ENCODE measurements around the gene RCAN3.

Gene RCAN3

DNA sequence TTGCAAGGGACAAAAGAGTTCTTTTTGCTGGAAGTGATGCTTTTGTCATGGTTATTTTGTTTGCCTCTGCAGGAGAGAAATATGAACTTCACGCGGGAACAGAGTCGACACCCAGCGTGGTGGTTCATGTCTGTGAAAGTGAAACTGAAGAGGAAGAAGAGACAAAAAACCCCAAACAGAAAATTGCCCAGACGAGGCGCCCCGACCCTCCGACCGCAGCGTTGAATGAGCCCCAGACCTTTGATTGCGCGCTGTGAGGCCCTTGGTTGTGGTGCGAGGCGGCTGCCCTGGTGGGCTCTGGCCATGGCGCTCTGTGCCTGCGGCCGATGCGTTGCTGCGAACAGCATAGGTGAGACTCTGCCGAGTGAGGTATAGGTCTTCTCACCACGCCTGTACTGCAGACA, 32.4 kb downstream of the RCAN3 start:
- TF ChIP-seq PPARA (CRISPR knock-in tag; IDR thresholded peaks at IDR 0.05; ENCODE audit: borderline replicate concordance) (no peak), ESRRG (CRISPR knock-in tag; IDR thresholded peaks at IDR 0.05) (no peak), RARB (CRISPR knock-in tag; IDR thresholded peaks at IDR 0.05) (no peak), OSR1 (CRISPR knock-in tag; IDR thresholded peaks at IDR 0.05) (no peak)
- no peak for ATAC-seq

DNA sequence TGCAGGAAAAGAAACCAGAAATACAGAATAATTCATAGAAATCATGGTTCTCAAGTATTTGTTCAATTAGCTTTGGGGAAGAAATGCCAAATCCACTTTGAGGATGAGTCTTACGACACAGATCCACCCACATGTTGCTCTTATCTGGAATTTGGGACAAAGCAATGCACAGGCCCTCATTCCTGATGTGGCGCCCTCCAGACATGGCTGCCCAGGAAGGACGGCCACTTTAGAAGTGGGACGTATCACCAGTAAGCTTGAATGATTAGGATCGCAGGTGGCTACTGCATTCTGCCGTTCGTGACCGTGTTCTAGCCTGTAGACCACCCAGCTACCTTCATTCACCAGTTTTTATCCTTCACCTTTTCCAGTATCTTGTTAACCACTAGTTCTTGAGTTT, 33.1 kb downstream of the RCAN3 start:
- TF ChIP-seq ARNTL (CRISPR knock-in tag; IDR thresholded peaks at IDR 0.05; ENCODE audit: borderline replicate concordance, low read depth) (no peak), ISL1 (CRISPR knock-in tag; IDR thresholded peaks at IDR 0.05) (no peak), OSR1 (CRISPR knock-in tag; IDR thresholded peaks at IDR 0.05) (no peak), ZFP30 (CRISPR knock-in tag; IDR thresholded peaks at IDR 0.05) (no peak), GLIS3 (CRISPR knock-in tag; IDR thresholded peaks at IDR 0.05) (no peak)
- TF ChIP-seq, protein P1, sequence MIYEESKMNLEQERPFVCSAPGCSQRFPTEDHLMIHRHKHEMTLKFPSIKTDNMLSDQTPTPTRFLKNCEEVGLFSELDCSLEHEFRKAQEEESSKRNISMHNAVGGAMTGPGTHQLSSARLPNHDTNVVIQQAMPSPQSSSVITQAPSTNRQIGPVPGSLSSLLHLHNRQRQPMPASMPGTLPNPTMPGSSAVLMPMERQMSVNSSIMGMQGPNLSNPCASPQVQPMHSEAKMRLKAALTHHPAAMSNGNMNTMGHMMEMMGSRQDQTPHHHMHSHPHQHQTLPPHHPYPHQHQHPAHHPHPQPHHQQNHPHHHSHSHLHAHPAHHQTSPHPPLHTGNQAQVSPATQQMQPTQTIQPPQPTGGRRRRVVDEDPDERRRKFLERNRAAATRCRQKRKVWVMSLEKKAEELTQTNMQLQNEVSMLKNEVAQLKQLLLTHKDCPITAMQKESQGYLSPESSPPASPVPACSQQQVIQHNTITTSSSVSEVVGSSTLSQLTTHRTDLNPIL (CRISPR knock-in tag; IDR thresholded peaks at IDR 0.05; ENCODE audit: low read depth): no peak
- TF ChIP-seq, protein P2, sequence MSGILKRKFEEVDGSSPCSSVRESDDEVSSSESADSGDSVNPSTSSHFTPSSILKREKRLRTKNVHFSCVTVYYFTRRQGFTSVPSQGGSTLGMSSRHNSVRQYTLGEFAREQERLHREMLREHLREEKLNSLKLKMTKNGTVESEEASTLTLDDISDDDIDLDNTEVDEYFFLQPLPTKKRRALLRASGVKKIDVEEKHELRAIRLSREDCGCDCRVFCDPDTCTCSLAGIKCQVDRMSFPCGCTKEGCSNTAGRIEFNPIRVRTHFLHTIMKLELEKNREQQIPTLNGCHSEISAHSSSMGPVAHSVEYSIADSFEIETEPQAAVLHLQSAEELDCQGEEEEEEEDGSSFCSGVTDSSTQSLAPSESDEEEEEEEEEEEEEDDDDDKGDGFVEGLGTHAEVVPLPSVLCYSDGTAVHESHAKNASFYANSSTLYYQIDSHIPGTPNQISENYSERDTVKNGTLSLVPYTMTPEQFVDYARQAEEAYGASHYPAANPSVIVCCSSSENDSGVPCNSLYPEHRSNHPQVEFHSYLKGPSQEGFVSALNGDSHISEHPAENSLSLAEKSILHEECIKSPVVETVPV (CRISPR knock-in tag; IDR thresholded peaks at IDR 0.05): no peak
- no peak for ATAC-seq

DNA sequence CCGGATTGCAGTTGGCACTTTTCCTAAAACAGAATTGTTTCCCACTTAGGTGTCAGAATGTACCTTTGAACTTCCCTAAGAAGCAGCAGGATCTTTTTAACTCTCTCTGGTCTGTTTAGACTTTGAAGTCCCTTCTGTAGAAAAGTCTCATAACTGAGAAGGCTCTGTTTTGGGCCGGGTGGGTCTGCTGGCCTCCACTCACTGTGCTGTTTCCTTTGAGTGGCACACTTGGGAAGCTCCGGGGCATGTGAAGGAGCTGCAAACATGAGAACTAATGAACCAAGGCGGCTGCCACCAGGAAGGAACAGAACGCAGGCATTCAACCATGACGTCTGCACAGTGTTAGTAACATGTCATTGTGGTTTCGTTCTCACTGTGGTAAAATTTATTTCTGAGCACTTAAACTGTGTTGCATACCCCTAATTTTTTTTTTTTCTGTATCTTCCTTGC, 33.8 kb downstream of the RCAN3 start:
- ATAC-seq: peak; percentile 52; the same call in 2 of the 3 replicates
- TF ChIP-seq TOX (CRISPR knock-in tag; IDR thresholded peaks at IDR 0.05; ENCODE audit: borderline replicate concordance) (peak; percentile 70; the same call in 1 of the 2 replicates), PPARA (CRISPR knock-in tag; IDR thresholded peaks at IDR 0.05; ENCODE audit: borderline replicate concordance) (no peak), RARB (CRISPR knock-in tag; IDR thresholded peaks at IDR 0.05) (peak; percentile 34; the same call in 1 of the 2 replicates)

DNA sequence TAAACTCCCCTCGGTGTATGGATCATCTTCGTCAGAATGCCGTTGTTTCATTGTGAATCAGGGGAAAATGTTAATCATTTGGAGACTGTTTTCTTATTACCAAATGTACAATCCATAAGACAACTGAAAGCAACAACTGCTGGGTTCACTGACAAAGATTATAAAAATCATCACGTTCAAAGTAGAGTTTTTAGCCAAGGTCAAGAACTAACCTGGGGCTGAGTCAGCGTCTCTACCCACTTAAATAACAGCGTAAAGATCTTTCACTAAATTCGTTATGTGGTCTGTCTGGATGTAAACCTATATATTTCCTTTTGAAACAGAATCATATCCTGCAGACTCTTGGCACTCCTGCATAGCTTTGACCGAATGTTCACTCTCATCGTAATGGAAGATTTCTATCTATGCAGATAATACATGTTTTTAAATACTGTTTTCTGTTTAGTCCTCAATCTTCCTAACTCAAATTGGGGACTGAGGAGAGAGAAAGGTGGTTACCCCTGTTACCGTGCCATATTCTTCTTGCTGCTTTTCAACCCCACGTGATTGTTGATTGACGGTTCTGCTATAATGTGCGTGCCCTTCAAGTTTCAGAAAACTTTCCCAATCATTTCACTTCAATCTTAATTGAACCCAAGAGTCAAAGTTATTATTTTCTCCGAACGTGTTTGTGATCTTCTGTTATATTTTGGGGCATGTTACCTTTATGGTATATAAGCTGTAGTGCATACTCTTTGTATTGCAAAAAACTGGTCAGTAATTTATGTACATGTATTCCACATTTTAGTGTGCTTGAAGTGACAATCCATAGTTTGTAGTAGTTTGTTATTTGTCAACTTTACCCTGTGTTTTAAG, 37.6 kb downstream of the RCAN3 start:
- TF ChIP-seq ZFP3 (CRISPR knock-in tag; IDR thresholded peaks at IDR 0.05) (no peak), ESRRG (CRISPR knock-in tag; IDR thresholded peaks at IDR 0.05) (no peak), ZNF8 (CRISPR knock-in tag; IDR thresholded peaks at IDR 0.05) (no peak), ZFP30 (CRISPR knock-in tag; IDR thresholded peaks at IDR 0.05) (no peak), ISL1 (CRISPR knock-in tag; IDR thresholded peaks at IDR 0.05) (no peak), ZNF565 (CRISPR knock-in tag; conservative IDR thresholded peaks at IDR 0.05; ENCODE audit: low read depth) (no peak), SNAI2 (CRISPR knock-in tag; IDR thresholded peaks at IDR 0.05) (no peak), GLIS3 (CRISPR knock-in tag; IDR thresholded peaks at IDR 0.05) (no peak), TOX (CRISPR knock-in tag; IDR thresholded peaks at IDR 0.05; ENCODE audit: borderline replicate concordance) (no peak), BACH2 (CRISPR knock-in tag; IDR thresholded peaks at IDR 0.05; ENCODE audit: borderline replicate concordance) (no peak), ZNF70 (CRISPR knock-in tag; IDR thresholded peaks at IDR 0.05) (no peak), TCF4 (CRISPR knock-in tag; IDR thresholded peaks at IDR 0.05; ENCODE audit: borderline replicate concordance) (no peak)
- TF ChIP-seq, protein P1 (CRISPR knock-in tag; IDR thresholded peaks at IDR 0.05; ENCODE audit: low read depth): no peak
- TF ChIP-seq, protein P3, sequence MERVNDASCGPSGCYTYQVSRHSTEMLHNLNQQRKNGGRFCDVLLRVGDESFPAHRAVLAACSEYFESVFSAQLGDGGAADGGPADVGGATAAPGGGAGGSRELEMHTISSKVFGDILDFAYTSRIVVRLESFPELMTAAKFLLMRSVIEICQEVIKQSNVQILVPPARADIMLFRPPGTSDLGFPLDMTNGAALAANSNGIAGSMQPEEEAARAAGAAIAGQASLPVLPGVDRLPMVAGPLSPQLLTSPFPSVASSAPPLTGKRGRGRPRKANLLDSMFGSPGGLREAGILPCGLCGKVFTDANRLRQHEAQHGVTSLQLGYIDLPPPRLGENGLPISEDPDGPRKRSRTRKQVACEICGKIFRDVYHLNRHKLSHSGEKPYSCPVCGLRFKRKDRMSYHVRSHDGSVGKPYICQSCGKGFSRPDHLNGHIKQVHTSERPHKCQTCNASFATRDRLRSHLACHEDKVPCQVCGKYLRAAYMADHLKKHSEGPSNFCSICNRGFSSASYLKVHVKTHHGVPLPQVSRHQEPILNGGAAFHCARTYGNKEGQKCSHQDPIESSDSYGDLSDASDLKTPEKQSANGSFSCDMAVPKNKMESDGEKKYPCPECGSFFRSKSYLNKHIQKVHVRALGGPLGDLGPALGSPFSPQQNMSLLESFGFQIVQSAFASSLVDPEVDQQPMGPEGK (CRISPR knock-in tag; IDR thresholded peaks at IDR 0.05; ENCODE audit: borderline replicate concordance): no peak
- TF ChIP-seq, protein P2 (CRISPR knock-in tag; IDR thresholded peaks at IDR 0.05): no peak
- TF ChIP-seq, protein P4, sequence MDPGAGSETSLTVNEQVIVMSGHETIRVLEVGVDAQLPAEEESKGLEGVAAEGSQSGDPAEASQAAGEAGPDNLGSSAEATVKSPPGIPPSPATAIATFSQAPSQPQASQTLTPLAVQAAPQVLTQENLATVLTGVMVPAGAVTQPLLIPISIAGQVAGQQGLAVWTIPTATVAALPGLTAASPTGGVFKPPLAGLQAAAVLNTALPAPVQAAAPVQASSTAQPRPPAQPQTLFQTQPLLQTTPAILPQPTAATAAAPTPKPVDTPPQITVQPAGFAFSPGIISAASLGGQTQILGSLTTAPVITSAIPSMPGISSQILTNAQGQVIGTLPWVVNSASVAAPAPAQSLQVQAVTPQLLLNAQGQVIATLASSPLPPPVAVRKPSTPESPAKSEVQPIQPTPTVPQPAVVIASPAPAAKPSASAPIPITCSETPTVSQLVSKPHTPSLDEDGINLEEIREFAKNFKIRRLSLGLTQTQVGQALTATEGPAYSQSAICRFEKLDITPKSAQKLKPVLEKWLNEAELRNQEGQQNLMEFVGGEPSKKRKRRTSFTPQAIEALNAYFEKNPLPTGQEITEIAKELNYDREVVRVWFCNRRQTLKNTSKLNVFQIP (CRISPR knock-in tag; IDR thresholded peaks at IDR 0.05; ENCODE audit: borderline replicate concordance, low read depth): no peak
- ATAC-seq: peak; percentile 36
